NCI-H2171 treated with DMSO at 0.1 percent for 48 hours (cell line): ENCODE data around the gene ADORA2B.
"Not testable (repeated sequence)": the region's sequence is repeated elsewhere in the genome, so short reads cannot be mapped to it uniquely, and the experiment has no call there.

Experiments used
- DNase-seq: peaks from one replicate; lab custom pipeline; 2025; lab: John Stamatoyannopoulos, UW

The ADORA2B gene

GRCh38 chr17:15944759-15945526, at the start of gene ADORA2B:
TSS of gene ADORA2B (plus strand) at chr17:15945130. CDS start at chr17:15945249, 119 bp downstream.
- DNase-seq, result peak; percentile 37

GRCh38 chr17:15896277-15896676, 48.7 kb upstream of the ADORA2B start:
- DNase-seq, result no peak

- DNase-seq, result no peak
Measured at GRCh38 chr17:15896834-15897233, 48.1 kb upstream of the ADORA2B start.

GRCh38 chr17:15899596-15899995, 45.3 kb upstream of the ADORA2B start:
- DNase-seq, result not testable (repeated sequence)

- no peak for DNase-seq
Measured at GRCh38 chr17:15900871-15901270, 44.1 kb upstream of the ADORA2B start.

GRCh38 chr17:15905236-15905635, 39.7 kb upstream of the ADORA2B start:
- not testable (repeated sequence) for DNase-seq

GRCh38 chr17:15907290-15907689, 37.6 kb upstream of the ADORA2B start:
- DNase-seq, result no peak

- no peak for DNase-seq
Measured at GRCh38 chr17:15908378-15908777, 36.6 kb upstream of the ADORA2B start.

- no peak for DNase-seq
Measured at GRCh38 chr17:15909481-15909991, 35.4 kb upstream of the ADORA2B start.

GRCh38 chr17:15910791-15911190, 34.1 kb upstream of the ADORA2B start:
- no peak for DNase-seq

- DNase-seq, result not testable (repeated sequence)
Measured at GRCh38 chr17:15911701-15912100, 33.2 kb upstream of the ADORA2B start.

GRCh38 chr17:15912416-15912955, 32.4 kb upstream of the ADORA2B start:
- DNase-seq, result no peak

GRCh38 chr17:15913826-15914225, 31.1 kb upstream of the ADORA2B start:
- no peak for DNase-seq

- no peak for DNase-seq
Measured at GRCh38 chr17:15914400-15915170, 30.3 kb upstream of the ADORA2B start.

- DNase-seq, result no peak
Measured at GRCh38 chr17:15915961-15916360, 29.0 kb upstream of the ADORA2B start.

GRCh38 chr17:15917021-15917437, 27.9 kb upstream of the ADORA2B start:
- DNase-seq, result no peak

- no peak for DNase-seq
Measured at GRCh38 chr17:15917438-15918027, 27.4 kb upstream of the ADORA2B start.

- DNase-seq, result no peak
Measured at GRCh38 chr17:15918261-15918660, 26.7 kb upstream of the ADORA2B start.

GRCh38 chr17:15918661-15919259, 26.2 kb upstream of the ADORA2B start:
- no peak for DNase-seq

GRCh38 chr17:15919466-15919865, 25.5 kb upstream of the ADORA2B start:
- no peak for DNase-seq

GRCh38 chr17:15920758-15921239, 24.1 kb upstream of the ADORA2B start:
- DNase-seq, result no peak

GRCh38 chr17:15921640-15922039, 23.3 kb upstream of the ADORA2B start:
- no peak for DNase-seq
